ENCODE data around the gene TCEAL8.
"Not testable (repeated sequence)": the region's sequence is repeated elsewhere in the genome, so short reads cannot be mapped to it uniquely, and the experiment has no call there.

DNA sequence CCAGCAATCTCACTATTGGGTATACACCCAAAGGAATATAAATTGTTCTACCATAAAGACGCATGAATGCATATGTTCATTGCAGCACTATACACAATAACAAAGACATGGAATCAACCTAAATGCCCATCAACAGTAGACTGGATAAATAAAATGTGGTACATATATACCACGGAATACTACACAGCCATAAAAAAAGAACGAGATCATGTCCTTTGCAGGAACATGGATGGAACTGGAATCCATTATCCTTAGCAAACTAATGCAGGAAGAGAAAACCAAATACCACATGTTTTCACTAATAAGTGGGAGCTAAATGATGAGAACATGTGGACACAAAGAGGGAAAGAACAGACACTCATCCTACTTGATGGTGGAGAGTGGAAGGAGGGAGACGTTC, 29.0 kb downstream of the TCEAL8 start:
- TF ChIP-seq, protein P1, sequence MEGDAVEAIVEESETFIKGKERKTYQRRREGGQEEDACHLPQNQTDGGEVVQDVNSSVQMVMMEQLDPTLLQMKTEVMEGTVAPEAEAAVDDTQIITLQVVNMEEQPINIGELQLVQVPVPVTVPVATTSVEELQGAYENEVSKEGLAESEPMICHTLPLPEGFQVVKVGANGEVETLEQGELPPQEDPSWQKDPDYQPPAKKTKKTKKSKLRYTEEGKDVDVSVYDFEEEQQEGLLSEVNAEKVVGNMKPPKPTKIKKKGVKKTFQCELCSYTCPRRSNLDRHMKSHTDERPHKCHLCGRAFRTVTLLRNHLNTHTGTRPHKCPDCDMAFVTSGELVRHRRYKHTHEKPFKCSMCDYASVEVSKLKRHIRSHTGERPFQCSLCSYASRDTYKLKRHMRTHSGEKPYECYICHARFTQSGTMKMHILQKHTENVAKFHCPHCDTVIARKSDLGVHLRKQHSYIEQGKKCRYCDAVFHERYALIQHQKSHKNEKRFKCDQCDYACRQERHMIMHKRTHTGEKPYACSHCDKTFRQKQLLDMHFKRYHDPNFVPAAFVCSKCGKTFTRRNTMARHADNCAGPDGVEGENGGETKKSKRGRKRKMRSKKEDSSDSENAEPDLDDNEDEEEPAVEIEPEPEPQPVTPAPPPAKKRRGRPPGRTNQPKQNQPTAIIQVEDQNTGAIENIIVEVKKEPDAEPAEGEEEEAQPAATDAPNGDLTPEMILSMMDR (IDR thresholded peaks at IDR 0.05; ENCODE audit: extremely low read depth in 1 of 2, insufficient read depth in 1 of 2, low read depth in 1 of 2, low read length in 2 of 2), result not testable (repeated sequence)
- not testable (repeated sequence) for TF ChIP-seq POLR2A (IDR thresholded peaks at IDR 0.05; ENCODE audit: low read depth, low read length); POLR2AphosphoS5 (IDR thresholded peaks at IDR 0.05; ENCODE audit: insufficient read depth, low read depth, low read length); FOS (IDR thresholded peaks at IDR 0.05; ENCODE audit: borderline replicate concordance, insufficient read depth, low read length); EZH2 (IDR thresholded peaks at IDR 0.05; ENCODE audit: borderline replicate concordance, low read depth, low read length, severe bottlenecking)
- TF ChIP-seq, protein P2, sequence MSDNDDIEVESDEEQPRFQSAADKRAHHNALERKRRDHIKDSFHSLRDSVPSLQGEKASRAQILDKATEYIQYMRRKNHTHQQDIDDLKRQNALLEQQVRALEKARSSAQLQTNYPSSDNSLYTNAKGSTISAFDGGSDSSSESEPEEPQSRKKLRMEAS (IDR thresholded peaks at IDR 0.05; ENCODE audit: insufficient read depth, insufficient read length), result not testable (repeated sequence)

Measured in endothelial cell of umbilical vein (primary cell).